Stimulated activated CD8-positive, alpha-beta memory T cell treated with anti-CD3 and anti-CD28 coated beads, Interleukin-7, amount 100 ng/mL, for 4 hours (primary cell): ENCODE measurements around the gene SHH.

ENCODE experiments used
- DNase-seq, 2 donors: peaks; one replicate each; pipeline ENCODE4 v3.0.0-alpha.2; 2020; ENCODE audit warnings: low read depth in 2 of 2

SHH gene

DNA sequence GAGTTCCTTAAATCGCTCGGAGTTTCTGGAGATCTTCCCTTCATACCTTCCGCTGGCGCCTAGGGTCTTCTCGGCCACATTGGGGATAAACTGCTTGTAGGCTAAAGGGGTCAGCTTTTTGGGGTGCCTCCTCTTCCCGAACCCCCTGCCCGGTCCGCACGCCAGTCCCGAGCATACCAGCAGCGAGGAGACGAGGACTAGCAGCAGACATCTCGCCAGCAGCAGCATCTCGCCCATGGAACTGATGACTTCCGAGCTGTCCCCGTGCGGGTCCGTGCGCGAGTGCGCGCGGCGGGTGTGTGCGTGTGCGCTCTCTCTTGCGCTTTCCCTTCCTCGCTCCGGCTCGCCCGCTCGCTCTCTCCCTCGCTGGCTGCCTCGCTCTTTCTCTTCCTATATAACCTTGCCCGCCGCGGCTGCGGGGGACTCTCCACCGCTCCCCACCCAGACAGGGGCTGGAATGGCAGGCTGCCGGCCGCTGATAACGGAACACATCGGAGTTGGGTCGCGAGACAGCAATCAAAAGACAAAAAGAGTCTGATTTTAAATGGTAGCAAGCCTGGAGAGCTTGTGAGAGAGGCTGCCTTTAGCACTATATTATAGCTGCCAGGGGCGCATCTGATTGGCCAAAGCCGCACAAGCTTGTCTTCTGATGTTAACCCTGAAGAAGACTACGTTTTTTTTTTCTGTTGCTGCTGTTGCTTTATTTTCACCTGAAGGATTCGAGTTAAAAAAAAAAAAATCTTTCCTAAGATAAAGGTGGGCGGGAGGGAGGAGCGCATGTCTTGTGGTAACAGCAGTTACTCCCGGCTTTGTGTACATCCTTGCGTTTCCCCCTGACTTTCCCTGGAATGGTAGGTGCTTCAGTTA is at the start of gene SHH:
Gene SHH, minus strand, starts transcription at position 569 of the 867 bp plus-strand sequence. Its CDS starts 341 bp downstream, at position 228.
- DNase-seq = no peak

DNA sequence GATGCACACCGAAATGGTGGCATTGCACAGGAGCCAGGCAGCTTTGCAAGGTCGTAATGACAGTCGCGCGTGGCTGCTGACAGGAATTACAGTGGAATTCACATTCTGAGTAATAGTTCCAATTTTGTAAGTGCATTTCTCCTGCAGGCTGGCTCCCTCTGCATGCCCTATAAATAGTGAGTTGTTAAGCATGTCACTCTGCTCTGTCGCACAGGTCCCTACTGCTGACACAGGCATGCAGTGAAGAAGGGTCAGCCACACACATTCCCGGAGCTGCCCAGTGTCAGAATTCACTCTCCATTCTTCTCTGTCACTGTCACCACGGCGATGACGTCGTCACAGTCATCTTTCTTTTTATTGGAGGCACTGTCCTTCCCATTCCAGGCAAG is 49.2 kb upstream of the SHH start:
- DNase-seq = no peak

DNA sequence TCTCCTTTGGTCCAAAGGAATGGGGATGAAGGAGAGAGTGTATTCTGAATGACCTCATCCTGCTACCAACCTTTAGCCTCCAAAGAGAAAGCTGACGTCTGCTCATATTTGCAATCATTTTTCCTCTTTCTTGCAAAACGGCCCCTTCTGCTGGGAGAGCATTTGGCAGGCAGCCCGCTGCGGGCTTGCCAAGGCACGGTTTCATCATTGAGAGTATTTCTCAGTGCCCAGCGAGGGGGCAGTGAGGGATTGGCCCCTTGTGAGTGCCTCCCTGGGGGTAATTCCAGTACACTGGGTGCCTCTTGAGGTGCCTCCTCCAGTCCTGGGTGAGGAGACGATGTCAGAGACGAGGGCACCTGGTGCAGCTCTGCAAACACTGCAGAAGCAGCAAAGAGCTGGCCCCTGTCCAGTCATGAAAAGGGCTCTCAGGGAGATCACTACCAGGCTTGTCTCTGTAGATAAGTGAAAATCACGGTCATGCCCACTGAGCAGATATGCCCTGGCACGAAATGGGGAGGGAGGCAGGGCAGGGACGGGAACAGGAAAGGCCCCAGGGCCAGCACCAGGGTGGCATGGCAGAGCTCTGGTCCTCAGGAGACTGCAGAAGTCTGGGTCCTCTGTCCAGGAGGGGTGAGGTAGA is 48.7 kb upstream of the SHH start:
- DNase-seq = no peak

DNA sequence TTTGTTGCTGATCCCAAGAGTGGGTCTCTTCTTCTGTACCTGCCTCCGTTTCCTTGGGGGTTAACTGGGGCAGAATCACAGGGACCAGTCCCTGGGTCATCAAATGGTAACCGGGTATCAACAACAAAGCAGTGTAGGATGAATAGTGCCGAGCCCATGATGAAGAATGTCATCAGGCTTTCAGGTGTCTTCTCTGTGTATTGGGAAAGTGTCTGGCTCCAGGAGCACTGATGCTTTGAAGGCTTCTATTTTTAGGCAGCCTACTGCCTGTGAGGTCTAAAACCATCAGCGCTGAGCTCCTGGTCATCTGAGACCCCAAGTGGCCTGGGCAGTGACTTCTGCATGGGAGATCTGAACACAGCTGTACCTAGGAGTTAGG is 48.2 kb upstream of the SHH start:
- DNase-seq = no peak

DNA sequence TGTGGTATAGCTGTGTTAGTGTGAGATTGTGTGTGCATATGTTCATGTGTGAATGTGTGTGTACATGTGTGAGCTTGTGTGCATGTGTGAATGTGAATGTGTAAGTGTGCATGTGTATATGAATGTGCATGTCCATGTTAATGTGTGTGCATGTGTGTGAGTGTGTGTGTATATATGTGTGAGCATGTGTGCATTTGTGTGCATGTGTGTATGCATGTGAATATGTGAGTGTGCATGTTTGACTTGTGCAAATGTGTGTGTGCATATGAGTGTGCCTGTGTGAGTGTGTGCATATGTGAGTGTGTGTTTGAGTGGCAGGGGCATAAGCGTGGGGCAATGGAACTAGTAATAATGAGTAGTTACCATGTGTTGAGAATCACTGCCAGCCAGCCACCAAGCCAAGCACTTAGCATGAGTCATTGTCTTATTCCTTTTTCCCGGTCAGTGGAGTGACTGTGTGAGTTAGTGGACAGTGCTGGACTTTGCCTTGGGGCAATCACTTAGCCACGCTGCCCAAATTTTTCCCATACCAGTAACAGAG is 46.3 kb upstream of the SHH start:
- no peak for DNase-seq

DNA sequence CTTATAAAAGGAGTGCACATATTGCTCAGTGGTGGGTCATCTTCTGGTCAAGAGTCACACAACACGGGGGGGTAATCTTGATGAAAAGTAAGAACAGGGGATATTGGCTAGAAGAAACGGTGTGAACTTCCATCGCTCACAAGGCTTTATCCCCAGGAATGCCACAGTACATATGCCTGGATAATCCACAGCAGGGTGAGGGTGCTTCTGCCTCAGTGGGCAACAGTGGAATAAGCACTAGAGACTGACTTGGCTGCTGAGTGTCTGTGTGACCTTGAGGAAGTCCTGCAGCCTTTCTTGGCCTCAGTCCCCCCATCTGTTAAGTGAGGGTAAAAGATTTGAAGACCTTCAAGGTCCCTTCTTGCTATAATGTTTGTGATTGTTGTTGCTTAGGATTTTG is 44.9 kb upstream of the SHH start:
- DNase-seq = no peak

DNA sequence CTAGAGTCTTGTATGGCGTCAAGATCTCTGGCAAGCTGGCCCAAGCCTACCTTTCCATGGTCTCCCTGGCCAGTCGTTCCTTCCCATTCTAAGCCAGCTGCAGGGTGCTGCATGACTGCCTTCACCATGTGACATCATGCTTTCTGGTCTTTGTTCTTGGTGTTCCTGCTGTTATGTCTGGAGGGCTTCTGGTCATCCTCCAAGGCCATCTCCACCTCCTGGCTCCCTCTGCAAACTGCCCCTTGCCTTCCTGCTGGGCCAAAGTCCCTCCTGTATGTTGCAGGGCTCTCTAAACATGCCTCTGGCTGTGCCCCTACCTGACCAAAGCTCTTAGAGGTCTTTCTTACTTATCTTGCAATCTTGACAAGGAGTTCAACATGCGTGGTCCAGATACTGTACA is 44.4 kb upstream of the SHH start:
- DNase-seq = no peak

DNA sequence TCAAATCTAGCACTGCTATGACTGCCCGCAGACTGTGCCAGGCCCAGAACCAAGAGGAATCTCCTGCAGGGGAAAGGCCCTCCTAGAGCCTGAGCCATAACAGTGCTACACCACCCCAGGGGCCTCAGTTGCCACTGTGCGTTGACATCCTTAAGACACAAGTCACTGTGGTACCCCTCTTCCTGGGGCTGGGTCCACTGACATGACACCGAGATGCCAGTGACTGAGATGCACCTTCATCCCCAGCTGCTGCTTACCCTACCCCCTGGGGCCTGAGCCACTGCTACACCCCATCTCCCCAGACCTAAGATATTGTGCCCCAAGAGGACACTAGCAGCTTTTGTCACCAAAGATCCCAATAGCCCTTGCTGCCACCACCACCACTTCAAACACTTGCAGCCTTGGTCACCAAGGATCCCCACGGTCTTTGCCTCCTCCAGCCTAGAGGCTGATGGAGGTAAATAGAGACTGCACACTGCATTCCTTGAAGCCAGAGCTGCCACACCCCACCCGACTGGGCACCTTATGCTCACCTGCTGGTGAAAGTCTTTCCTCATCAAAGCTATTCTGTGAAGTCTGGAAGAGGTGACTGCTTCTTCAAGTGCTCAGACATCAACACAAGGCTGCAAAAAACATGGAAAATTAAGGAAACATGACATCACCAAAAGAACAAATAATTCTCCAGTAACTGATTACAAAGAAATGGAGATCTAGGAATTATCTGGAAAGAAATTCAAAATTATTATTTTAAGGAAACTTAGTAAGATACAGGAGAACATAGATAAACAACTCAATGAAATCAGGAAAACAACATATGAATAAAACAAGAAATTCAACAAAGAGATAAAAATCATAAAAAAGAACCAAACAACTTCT is 40.4 kb upstream of the SHH start:
- no peak for DNase-seq

DNA sequence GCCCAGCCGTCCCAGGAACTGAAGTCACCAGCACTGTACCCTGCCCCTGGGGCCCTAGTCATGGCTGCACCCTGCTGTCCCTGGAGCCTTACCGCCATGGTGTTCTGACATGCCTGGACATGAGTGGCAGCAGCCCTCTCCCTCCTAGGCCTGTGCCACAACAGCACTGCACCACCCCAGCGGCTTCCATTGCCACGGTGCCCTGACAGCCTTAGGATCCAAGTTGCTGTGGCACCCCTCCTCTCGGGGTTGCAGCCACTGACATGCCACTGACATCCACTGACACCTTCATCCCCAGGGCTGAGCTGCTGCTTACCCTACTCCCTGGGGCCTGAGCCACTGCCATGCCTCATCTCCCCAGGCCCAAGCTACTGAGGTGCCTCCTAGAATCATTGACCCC is 39.6 kb upstream of the SHH start:
- DNase-seq = no peak

DNA sequence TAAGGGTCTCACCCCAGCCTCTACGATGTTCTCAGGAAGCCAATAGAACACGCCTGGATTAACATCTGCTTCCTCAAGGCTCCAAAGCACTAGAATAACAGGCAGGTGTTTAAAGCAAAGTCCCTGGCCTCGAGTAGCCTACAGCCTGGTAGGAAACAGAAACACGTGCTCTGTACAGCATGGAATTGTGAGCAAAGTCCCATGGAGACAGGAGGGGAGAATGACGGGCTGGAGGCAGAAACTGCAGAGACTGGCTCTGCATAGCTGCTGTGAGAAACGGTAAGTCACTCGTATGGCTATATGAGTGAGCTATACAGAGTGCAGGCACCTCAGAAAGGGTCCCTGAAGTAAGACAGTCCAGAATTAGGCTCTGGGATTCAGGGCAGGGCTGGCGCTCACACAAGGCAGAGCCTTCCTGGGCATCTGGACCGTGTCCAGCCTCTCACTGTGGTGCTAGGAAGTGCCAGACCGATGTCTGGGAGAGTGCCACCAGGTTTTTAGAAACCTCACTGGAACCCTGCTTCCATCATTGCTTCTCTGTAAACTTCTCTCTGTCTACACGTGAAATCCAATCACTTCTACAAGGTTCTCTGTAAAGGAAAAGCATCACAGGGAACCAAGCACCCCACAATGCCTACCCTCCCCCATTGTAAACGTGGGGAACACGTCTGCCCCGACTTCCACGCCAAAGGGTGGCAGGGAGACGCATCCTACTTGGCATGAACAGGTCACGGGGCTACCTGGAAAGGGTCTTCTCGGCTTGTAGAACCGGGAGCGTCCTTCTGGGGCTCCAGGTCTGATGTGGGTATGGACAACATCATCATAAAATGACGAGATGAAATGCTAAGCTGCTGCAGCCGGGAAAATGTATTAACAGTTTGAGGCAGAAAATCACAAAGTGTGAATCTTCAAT is 38.8 kb upstream of the SHH start:
- DNase-seq = no peak

DNA sequence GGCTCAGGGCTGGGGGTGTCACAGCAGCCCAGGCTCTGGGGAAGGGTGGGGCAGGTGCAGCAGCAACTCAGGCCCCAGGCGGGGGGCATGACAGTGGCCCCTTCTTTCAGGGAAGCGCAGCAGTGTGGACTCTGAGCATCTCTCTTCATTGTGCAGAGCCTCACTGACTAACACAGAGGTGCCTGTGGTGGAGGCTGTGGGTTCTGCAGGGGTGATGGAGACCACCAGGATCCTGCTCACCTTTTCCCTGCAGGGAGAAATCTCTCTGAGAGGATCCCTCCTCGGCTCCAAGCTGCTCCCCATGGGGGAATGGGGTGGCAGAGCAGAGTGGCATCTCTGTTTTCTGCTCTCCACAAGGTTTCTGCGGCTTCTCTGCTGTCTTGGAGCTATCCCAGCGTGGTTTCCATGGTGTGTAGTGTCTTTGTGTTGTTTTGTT is 37.8 kb upstream of the SHH start:
- no peak for DNase-seq

DNA sequence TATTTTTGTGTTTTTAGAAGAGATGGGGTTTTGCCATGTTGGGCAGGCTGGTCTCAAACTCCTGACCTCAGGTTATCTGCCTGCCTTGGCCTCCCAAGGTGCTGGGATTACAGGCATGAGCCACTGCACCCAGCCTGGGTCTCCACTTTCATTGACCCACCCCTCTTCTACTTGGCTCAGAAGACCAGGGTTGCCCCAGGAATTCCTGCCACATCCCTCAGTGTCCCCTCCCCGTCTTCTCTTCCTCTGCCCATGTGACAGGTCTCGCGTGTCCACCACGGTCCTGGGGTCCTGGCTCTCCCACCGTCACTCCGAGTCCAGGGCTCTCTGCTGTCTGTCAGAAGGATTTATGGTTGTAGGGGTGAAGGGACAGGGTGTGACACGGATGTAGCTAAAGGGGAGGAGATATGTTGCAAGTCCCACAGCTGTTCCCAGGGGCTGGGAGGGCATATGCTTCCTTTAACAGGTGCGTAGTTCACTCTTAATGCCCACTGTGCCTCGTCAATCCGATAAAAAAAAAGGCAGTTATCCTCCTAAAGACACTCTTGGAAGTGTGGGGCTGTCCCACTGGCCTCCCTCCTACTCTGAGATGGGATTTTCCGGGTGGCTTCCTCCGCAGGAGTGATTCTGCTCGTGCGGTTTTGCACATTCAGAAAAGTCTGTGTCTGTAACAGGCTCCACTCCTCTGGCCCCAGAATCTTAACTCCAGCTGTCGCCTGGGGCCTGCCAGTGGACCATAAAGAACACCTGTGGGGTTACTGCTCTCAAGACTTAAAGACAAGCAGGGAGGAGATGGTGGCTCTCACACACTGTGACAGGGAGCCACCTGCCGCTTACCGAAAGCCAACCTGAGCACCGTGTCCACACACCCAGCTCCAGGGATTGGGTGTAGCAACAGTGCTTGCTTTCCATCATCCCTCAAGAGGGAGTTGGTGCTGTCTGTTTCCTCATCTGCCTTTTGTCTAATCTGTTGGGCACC is 36.7 kb upstream of the SHH start:
- DNase-seq = no peak

DNA sequence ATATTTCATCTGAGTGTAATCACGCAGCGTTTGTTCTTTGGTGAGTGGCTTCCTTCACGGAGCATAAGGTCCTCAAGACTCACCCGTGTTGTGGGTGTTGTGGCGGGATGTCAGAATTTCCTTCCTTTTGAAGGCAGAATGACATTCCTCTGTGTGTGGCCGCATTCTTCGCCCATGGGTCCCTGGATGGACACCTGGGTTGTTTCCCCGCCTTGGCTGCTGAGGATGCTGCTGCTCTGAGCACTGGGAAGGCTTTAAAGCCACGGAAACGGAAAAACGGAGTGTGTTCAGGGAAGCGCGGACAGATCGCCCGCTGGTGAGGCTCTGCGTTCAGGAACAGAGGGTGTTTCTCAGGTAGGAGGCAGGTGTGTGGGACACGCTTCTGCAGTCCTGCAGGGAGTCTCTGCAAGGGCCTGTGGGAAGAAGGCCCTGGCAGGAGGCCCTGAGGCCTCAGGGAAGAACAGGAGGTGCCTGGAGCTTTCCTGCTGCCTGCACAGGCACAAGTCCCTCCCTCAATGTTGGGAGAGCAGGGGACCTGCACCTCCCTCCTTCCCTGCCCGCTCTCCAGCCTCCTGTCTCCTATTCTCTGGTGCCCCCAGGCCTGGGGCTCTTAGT is 35.7 kb upstream of the SHH start:
- DNase-seq = no peak

DNA sequence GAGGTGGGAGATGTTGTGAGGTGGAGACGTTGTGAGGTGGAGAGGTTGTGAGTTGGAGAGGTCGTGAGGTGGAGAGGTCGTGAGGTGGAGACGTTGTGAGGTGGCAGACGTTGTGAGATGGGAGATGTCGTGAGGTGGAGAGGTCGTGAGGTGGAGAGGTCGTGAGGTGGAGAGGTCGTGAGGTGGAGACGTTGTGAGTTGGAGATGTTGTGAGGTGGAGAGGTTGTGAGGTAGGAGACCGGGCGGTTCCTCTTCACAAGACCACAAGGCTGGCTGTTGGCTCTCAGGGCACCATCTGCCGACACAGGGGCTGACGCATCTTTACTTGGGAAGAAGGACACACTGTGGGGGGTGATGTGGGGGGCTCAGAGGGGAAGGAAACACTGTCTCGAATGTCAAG is 34.7 kb upstream of the SHH start:
- DNase-seq = no peak

DNA sequence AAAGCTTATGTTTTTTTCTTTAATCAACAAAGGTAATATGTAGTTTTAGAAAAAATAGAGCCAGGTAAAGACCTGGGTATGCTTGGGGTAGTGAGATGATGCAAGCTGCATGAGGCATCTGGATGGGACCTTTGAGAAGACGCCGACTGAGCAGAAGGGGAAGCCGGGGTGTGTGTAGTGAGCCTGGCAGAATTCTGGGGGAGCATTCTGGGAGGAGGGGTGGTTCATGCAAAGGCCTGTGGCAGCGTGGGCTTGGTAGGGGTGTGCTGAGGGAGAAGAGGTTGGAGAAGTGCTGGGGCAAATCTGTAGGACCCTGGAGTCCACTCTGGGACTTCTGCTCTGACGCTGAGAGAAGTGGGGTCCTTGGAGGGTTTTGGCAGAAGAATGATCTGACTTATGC is 33.9 kb upstream of the SHH start:
- DNase-seq = no peak

DNA sequence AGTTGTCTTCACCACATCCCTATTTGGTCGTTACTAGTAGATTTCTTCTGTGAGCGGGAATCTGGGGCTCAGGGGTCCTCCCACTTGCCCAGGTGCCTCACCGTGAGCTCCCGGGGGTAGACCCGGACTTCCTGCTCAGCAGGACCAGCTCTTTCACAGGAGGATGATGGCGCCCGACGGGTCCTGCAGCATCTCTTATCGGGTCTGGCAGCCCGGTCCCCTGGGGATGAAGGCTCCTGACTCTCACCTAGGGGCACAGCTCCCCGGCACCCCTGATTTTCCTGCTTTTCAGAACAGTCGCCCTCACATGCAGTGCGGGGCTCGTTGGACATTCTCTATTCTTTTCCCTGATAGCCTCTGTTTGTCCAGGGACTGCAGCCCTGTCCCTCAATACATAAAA is 33.0 kb upstream of the SHH start:
- no peak for DNase-seq

DNA sequence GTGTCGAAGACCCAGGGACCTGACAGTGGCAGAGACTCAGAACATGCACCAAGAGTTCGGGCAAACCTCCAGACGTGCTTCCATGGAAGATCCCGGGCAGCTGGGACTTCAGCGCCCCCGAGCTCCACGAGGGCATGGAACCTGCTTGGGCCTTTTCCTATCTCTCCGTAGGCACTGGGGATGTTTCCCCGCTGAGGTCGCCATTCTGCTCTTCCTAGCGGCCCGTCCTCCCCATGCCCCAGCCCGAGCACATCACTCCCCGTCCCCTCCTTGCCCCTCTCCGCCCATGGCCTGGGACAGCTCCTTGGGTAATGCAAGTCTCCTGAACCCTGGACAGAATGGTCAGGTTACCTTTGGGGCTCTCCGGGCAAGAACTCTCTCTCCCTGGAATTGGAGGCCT is 32.3 kb upstream of the SHH start:
- DNase-seq = no peak

DNA sequence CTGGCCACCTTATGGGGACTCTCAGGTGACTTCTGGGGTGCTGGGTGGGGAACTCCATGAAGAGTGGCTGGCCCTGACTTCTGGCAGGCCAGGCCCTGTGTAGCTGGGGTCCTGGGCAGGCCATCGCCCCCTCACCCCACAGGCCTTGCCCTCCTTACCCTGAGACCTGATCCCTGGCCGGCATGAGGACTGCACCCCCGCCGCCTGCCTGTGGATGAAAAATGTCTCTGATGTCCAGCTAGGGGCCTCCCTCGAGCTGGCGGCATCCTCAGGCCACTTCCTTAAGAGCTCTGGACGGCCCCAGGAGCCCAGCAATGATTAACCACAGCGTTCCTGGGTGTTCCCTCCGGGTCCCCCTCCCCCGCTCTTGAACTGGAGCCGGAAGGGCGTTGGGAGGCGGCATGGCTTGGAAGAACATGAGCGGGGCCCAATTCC is 31.8 kb upstream of the SHH start:
- no peak for DNase-seq

DNA sequence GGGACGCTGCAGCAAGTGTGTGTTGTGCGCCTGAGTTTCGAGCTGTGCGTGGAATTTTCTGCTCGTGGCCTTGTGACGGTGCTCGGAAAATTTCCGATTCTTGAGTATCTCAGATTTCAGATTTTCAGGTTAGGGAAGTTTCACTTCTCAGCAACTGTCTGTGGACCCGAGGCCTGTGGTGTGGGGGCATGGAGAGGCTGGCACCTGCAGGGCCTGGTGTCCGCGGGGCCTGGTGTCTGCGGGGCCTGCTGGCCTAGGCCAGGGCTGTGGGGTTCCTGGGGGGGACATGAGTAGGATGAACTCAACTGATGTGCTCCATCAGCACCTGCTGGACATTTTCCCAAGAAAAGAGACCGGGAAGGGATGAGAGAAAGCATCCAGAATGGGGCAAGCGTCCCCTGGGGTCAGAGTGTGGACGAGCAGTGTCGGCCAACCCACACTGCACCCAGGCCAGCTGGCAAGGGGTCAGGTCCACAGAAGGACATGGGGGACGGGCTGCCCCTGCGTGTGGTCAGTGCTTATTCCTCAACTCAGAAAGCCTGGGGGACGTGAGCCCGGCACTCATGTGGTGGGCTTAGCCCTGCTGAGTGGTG is 31.3 kb upstream of the SHH start:
- DNase-seq = no peak
